GM23248 (cell line): ENCODE measurements around the gene CREB3. TPM values are rescaled to one million over a fixed set of nuclear protein-coding genes. Genes with fewer than 3 reads are reported as not detected.

Experiments
- DNase-seq: peaks from one replicate; pipeline ENCODE4 v3.0.0-alpha.2; 2015
- H2AFZ ChIP-seq: fragments of 200-600 bp; sonication (generic); 2 replicates; pipeline ENCODE4 v1.6.1; 2016; ENCODE audit warnings: antibody characterized with exemption
- H3F3A ChIP-seq: fragments of 200-600 bp; sonication (generic); 2 replicates; pipeline ENCODE4 v1.6.1; 2016; ENCODE audit warnings: mild to moderate bottlenecking, antibody characterized with exemption, mixed run types; ENCODE audit not compliant: insufficient read depth
- H3K27ac ChIP-seq: fragments of 200-600 bp; sonication (generic); 2 replicates; pipeline ENCODE4 v1.5.1; 2016; ENCODE audit warnings: mild to moderate bottlenecking
- H3K27me3 ChIP-seq: fragments of 200-600 bp; sonication (generic); replicated peaks from 2 replicates; pipeline ENCODE4 v1.6.1; 2016; ENCODE audit warnings: mild to moderate bottlenecking; ENCODE audit not compliant: insufficient read depth
- H3K36me3 ChIP-seq: fragments of 200-600 bp; sonication (generic); 2 replicates; pipeline ENCODE4 v1.6.1; 2016; ENCODE audit warnings: low read depth, mild to moderate bottlenecking
- H3K4me1 ChIP-seq: fragments of 200-600 bp; sonication (generic); 2 replicates; pipeline ENCODE4 v1.6.1; 2016; ENCODE audit warnings: mild to moderate bottlenecking; ENCODE audit not compliant: insufficient read depth
- H3K4me2 ChIP-seq: fragments of 200-600 bp; sonication (generic); one replicate; pipeline ENCODE4 v1.6.1; 2016; ENCODE audit warnings: mild to moderate bottlenecking; ENCODE audit not compliant: unreplicated experiment
- H3K4me3 ChIP-seq: fragments of 200-600 bp; sonication (generic); 2 replicates; pipeline ENCODE4 v1.5.1; 2016; ENCODE audit warnings: mild to moderate bottlenecking
- H3K79me2 ChIP-seq: fragments of 200-600 bp; sonication (generic); 2 replicates; pipeline ENCODE4 v1.6.1; 2016; ENCODE audit warnings: mild to moderate bottlenecking; ENCODE audit not compliant: insufficient read depth
- H3K9ac ChIP-seq: fragments of 200-600 bp; sonication (generic); 2 replicates; pipeline ENCODE4 v1.6.1; 2016; ENCODE audit warnings: mild to moderate bottlenecking
- H3K9me2 ChIP-seq: fragments of 200-600 bp; sonication (generic); 2 replicates; pipeline ENCODE4 v1.6.1; 2016; ENCODE audit warnings: mixed run types, mild to moderate bottlenecking, moderate library complexity; ENCODE audit not compliant: insufficient read depth
- H3K9me3 ChIP-seq: fragments of 200-600 bp; sonication (generic); one replicate; pipeline ENCODE4 v1.6.1; 2017; ENCODE audit warnings: low read depth
- H4K20me1 ChIP-seq: fragments of 200-600 bp; sonication (generic); 2 replicates; pipeline ENCODE4 v1.6.0; 2016; ENCODE audit not compliant: insufficient read depth
- EZH2 ChIP-seq: fragments of 200-600 bp; sonication (generic); IDR thresholded peaks from 2 replicates; pipeline ENCODE4 v1.6.1; 2018; ENCODE audit warnings: antibody characterized with exemption, mild to moderate bottlenecking; ENCODE audit not compliant: insufficient read depth, poor library complexity, severe bottlenecking
- EZH2phosphoT487 ChIP-seq: fragments of 200-600 bp; sonication (generic); IDR thresholded peaks from 2 replicates; pipeline ENCODE4 v1.6.1; 2018; ENCODE audit warnings: antibody characterized with exemption, moderate library complexity, mild to moderate bottlenecking, low read depth; ENCODE audit not compliant: insufficient read depth
- WGBS, 2 experiments: methylation state at CpG; one replicate each; pipeline ENCODE4 v1.1.6; 2015 to 2017; ENCODE audit warnings: low lambda C conversion rate in 2 of 2, low coverage in 1 of 2; ENCODE audit errors: missing lambda C conversion rate in 2 of 2; 5-methylcytosine and 5-hydroxymethylcytosine counted together
- in situ Hi-C: fragments of 300-500 bp; cut with MboI; formaldehyde crosslinking; loops from 2 replicates; pipeline ENCODE4 v1.15.0; 2020
- polyA plus RNA-seq: library from polyadenylated mRNA; unstranded; fragments of >200 nt; fragmentation: Nextera tagmentation; extraction: Ambion mirVana; gene quantifications from 2 replicates; pipeline ENCODE4 v1.2.1, GENCODE V29; 2016
- total RNA-seq: library from RNA; depleted of rRNA; stranded (reverse); fragments of >200 nt; shearing (Covaris generic); gene quantifications from 2 replicates; pipeline ENCODE4 v1.2.3, GENCODE V29; 2014

Gene CREB3
- total and polyA plus RNA-seq, 2 experiments from 2014 or later = 101 to 113 TPM

- Histone ChIP-seq H3K4me3 (peak overlapping the region; percentile 98), H4K20me1 (peaks cover 16% of the 10 kb centered on the region; the same call in 1 of the 2 replicates), H3K36me3 (peaks cover 19% of the 10 kb centered on the region), H3K79me2 (peaks cover 37% of the 10 kb centered on the region), H3K9me2 (no peaks in the 10 kb centered on the region), H3K27me3 (no peaks in the 10 kb centered on the region), H3F3A (peaks cover 72% of the 10 kb centered on the region), H3K9me3 (no peaks in the 10 kb centered on the region), H3K4me2 (peak overlapping the region; percentile 89), H3K27ac (peak overlapping the region; percentile 89), H2AFZ (no peak overlapping the region), H3K4me1 (peaks cover 42% of the 10 kb centered on the region), H3K9ac (peak overlapping the region; percentile 94)
- DNase-seq = peak; percentile 33
- TF ChIP-seq EZH2 = no peak
- no peak for TF ChIP-seq EZH2phosphoT487
- in situ Hi-C loops = no loop called here
- WGBS, 2 experiments = 81 to 84% methylated on average over 13 of the region's 13 CpGs
Measured at GRCh38 chr9:35691757-35692301, 40.6 kb upstream of the CREB3 start.

GRCh38 chr9:35695943-35696401 lies 36.5 kb upstream of the CREB3 start:
- H3K9me3 ChIP-seq = no peaks in the 10 kb centered on the region
- peaks cover 90% of the 10 kb centered on the region for H3F3A ChIP-seq
- no peak overlapping the region for H3K4me3 ChIP-seq
- no peaks in the 10 kb centered on the region for H3K9me2 ChIP-seq
- peaks cover 14% of the 10 kb centered on the region for H3K79me2 ChIP-seq
- TF ChIP-seq EZH2phosphoT487 = no peak
- no peak for TF ChIP-seq EZH2
- no peak overlapping the region for H2AFZ ChIP-seq
- H4K20me1 ChIP-seq = no peaks in the 10 kb centered on the region
- 95 to 96% methylated on average over 3 of the region's 3 CpGs for WGBS, 2 experiments
- peaks cover 28% of the 10 kb centered on the region for H3K4me1 ChIP-seq
- H3K9ac ChIP-seq = 0 out of 2 replicates have a peak overlapping the region, but pooled peaks have one; percentile 64
- in situ Hi-C loops = no loop called here
- peaks cover 53% of the 10 kb centered on the region for H3K36me3 ChIP-seq
- DNase-seq = peak; percentile 33
- no peak overlapping the region for H3K4me2 ChIP-seq
- no peaks in the 10 kb centered on the region for H3K27me3 ChIP-seq
- H3K27ac ChIP-seq = peak overlapping the region; percentile 86

DNA sequence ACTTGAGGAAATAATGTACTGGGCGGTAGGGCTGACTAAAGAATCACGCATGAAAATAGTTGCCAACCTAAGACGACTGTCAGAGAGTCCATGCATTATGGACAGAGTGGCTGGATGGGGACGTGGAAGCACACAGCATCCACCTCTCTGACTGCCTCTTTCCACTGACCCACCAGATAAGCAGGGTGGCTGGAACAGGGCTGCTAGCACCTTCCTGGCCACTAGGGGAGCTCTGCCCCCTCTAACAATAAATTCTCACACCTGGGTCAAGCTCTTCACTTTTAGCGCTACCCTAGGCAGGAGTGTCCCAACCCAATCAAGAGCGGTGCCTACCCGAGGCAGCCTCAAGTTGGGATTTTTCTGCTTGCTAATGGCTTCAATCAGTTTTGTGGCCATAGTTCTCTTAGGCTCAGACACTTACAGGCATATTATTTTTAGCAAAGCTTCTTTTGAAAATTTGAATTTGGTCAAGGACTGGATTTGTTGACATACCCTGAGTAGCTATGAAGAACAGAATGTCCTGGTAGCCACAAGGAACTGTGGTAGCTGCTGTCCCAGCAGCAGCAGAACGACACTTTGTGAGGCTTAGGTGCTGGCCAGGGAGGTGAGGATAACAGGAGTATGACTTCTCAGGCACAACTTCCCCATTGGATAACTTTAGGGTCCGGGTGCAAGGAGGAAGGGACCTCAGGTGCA lies 35.8 kb upstream of the CREB3 start:
- DNase-seq = peak; percentile 66
- no peaks in the 10 kb centered on the region for H4K20me1 ChIP-seq
- no peak overlapping the region for H3K9ac ChIP-seq
- H3K4me3 ChIP-seq = no peak overlapping the region
- no peak overlapping the region for H2AFZ ChIP-seq
- peaks cover 91% of the 10 kb centered on the region for H3F3A ChIP-seq
- peaks cover 21% of the 10 kb centered on the region for H3K79me2 ChIP-seq
- peak overlapping the region; percentile 86 for H3K27ac ChIP-seq
- peaks cover 60% of the 10 kb centered on the region for H3K36me3 ChIP-seq
- H3K9me2 ChIP-seq = no peaks in the 10 kb centered on the region
- no peaks in the 10 kb centered on the region for H3K27me3 ChIP-seq
- peaks cover 24% of the 10 kb centered on the region for H3K4me1 ChIP-seq
- H3K4me2 ChIP-seq = no peak overlapping the region
- TF ChIP-seq EZH2 (no peak), EZH2phosphoT487 (no peak)
- in situ Hi-C loops = no loop called here
- H3K9me3 ChIP-seq = no peaks in the 10 kb centered on the region
- WGBS, 2 experiments = 59 to 62% methylated on average over 9 of the region's 9 CpGs

GRCh38 chr9:35697486-35697885 lies 35.0 kb upstream of the CREB3 start:
- no peaks in the 10 kb centered on the region for H3K9me3 ChIP-seq
- H3K9me2 ChIP-seq = no peaks in the 10 kb centered on the region
- no peak overlapping the region for H2AFZ ChIP-seq
- no peak for TF ChIP-seq EZH2
- no peak for TF ChIP-seq EZH2phosphoT487
- no peak overlapping the region for H3K4me3 ChIP-seq
- in situ Hi-C loops = no loop called here
- no peak overlapping the region for H3K27ac ChIP-seq
- WGBS, 2 experiments = 82 to 87% methylated on average over 12 to 14 of the region's 14 CpGs
- H3K36me3 ChIP-seq = peaks cover 68% of the 10 kb centered on the region
- H3F3A ChIP-seq = peaks cover 91% of the 10 kb centered on the region
- no peak for DNase-seq
- peaks cover 24% of the 10 kb centered on the region for H3K79me2 ChIP-seq
- no peak overlapping the region for H3K4me2 ChIP-seq
- H3K27me3 ChIP-seq = no peaks in the 10 kb centered on the region
- H3K9ac ChIP-seq = no peak overlapping the region
- H3K4me1 ChIP-seq = peaks cover 20% of the 10 kb centered on the region
- no peaks in the 10 kb centered on the region for H4K20me1 ChIP-seq
